ENCODE results near the gene KRTAP4-3.
"Not testable (repeated sequence)": the region's sequence is repeated elsewhere in the genome, so short reads cannot be mapped to it uniquely, and the experiment has no call there.

KRTAP4-3 gene

DNA sequence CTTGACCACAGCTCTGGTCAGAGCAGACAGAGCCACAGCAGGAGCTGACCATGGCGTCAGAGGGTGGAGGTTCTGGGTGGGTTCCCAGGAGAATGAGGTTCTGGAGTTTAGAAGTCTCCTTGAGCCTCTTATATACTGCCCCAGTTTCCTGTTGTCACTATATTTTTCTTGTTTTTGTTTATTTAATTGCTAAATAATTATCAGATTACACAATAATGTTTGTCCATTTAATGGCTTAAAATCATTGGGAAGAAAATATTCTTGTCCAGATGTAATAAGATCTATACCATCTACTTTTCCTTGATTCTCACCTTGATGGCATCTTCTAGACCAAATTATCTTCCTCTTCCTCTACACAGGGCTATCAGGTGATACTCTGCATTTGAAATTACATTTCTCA lies at the start of gene KRTAP4-3:
Gene KRTAP4-3 (minus strand): TSS at position 101 of the 400 bp plus-strand sequence. CDS start 49 bp downstream, at position 52.
- FAIRE-seq (no peak), DNase-seq (ENCODE audit: low spot score) (no peak)

- FAIRE-seq (no peak), DNase-seq (ENCODE audit: low spot score) (no peak)
Observed at GRCh38 chr17:41215681-41216080, 47.7 kb upstream of the KRTAP4-3 start.

DNA sequence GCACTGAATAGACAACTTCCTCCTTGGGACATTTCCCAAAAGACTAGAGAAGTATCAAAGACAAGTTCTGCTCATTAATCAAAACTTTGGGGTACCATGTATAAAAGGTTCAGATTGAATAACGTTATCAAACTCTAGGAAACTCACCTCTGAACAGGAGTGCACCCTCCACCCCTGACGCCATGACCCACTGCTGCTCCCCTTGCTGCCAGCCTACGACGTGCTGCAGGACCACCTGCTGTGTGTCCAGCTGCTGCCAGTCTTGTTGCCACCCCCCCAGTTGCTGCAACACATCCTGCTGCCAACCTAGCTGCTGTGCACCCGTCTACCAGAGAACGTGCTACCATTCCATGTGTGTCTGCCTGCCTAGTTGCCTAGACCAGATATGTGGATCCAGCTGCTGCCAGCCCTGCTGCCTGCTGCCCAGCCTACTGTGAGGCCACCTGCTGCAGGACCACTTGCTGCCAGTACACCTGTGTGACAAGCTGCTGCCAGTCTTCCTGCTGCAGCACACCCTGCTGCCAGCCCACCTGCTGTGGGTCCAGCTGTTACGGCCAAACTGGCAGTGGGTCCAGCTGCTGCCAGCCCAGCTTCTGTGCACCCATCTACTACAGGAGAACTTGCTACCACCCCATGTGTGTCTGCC lies 44.6 kb upstream of the KRTAP4-3 start:
- no peak for FAIRE-seq
- no peak for DNase-seq (ENCODE audit: low spot score)

GRCh38 chr17:41211845-41212466 lies 43.9 kb upstream of the KRTAP4-3 start:
- DNase-seq (ENCODE audit: low spot score), result peak; percentile 30
- FAIRE-seq, result no peak

GRCh38 chr17:41199421-41200078 lies 31.5 kb upstream of the KRTAP4-3 start:
- no peak for DNase-seq (ENCODE audit: low spot score)
- no peak for FAIRE-seq

- FAIRE-seq, result no peak
- DNase-seq (ENCODE audit: low spot score), result no peak
Observed at GRCh38 chr17:41196068-41196467, 28.0 kb upstream of the KRTAP4-3 start.

GRCh38 chr17:41190328-41190727 lies 22.3 kb upstream of the KRTAP4-3 start:
- DNase-seq (ENCODE audit: low spot score) (no peak), FAIRE-seq (no peak)

DNA sequence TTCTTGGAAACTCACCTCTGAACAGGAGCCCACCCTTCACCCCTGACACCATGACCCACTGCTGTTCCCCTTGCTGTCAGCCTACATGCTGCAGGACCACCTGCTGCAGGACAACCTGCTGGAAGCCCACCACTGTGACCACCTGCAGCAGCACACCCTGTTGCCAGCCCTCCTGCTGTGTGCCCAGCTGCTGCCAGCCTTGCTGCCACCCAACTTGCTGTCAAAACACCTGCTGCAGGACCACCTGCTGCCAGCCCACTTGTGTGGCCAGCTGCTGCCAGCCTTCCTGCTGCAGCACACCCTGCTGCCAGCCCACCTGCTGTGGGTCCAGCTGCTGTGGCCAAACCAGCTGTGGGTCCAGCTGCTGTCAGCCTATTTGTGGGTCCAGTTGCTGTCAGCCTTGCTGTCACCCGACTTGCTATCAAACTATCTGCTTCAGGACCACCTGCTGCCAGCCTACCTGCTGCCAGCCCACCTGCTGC lies 21.9 kb upstream of the KRTAP4-3 start, which contains the start of gene KRTAP9-1:
Gene KRTAP9-1 (plus strand): TSS at position 51 of the 482 bp plus-strand sequence. CDS start 0 bp downstream, at position 51.
- FAIRE-seq; DNase-seq (ENCODE audit: low spot score): not testable (repeated sequence)

GRCh38 chr17:41186872-41187271 lies 18.9 kb upstream of the KRTAP4-3 start:
- FAIRE-seq (no peak), DNase-seq (ENCODE audit: low spot score) (no peak)

DNA sequence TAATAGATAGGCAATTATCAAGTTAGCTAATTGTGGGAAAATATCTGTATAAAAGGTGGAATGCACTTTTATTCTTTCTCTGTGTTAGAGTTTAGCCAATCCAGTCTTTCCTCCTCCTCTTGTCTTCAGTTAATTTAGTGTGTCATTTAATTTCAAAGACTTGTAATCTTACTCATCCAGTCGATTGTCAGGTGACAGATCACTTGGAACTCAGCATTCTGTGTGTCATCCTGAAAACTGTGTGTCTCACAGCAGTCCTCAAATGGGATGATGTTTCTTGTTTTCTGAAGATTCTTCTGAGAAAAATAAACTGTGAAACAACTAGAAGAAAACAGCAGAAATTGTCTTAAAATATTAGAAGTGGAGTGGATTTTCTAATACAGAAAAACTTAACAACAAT lies 17.0 kb upstream of the KRTAP4-3 start:
- no peak for FAIRE-seq
- DNase-seq (ENCODE audit: low spot score), result no peak

DNA sequence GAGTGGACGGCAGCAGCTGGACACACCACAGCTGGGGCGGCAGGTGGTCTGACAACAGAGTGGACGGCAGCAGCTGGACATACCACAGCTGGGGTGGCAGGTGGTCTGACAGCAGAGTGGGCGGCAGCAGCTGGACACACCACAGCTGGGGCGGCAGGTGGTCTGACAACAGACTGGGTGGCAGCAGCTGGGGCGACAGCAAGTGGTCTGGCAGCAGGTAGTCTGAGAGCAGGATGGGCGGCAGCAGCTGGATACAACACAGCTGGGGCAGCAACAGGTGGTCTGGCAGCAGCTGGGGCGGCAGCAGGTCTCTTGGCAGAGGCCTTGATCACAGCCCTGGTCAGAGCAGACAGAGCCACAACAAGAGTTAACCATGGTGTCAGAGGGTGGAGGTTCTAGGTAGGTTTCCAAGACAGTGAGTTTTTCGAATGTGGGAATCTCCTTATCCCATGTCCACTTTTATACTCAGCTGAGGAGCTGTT lies 16.5 kb upstream of the KRTAP4-3 start, which contains the start of gene KRTAP4-1:
Gene KRTAP4-1 (minus strand): TSS at position 432 of the 482 bp plus-strand sequence. CDS start 57 bp downstream, at position 375.
- FAIRE-seq, result no peak
- DNase-seq (ENCODE audit: low spot score), result no peak

DNA sequence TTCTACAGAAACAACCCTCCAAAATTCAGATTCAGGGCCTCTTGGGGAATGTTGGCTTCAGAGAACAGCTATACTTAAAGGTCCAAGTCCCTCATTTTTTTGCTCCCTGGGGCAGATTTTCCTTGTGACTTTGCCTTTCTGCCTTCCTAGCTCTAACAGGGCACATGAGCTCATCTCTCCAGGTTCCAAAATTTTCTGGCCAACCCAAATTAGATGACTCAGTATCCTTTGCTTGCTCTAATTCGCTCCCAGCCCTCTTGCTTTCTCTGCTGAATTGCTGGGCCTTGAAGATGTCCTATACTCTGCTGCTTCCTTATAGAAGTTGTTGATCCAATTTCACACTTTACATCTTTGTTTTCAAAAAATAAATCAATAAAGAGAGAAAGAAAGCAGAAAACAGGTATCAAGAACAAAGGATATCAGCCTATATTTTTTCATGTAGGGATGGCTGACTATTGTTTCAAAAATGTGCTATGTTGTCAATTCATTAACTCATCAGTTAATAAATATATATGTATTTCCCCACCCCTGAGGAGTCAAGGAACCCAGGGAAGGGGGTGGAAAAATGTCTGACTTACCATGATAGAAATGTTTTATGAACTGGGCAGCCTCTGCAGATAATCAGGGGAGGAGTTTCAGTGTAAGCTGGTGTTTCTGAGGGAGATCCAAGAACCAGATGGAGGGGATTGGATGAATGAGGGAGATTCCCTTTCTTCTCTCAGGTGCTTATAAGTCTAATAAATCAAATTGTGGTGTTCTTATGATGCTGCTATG lies 11.0 kb upstream of the KRTAP4-3 start:
- DNase-seq (ENCODE audit: low spot score), result no peak
- FAIRE-seq, result no peak

- FAIRE-seq, result peak; percentile 25
- peak; percentile 56 for DNase-seq (ENCODE audit: low spot score)
Observed at GRCh38 chr17:41178341-41178740, 10.3 kb upstream of the KRTAP4-3 start.

DNA sequence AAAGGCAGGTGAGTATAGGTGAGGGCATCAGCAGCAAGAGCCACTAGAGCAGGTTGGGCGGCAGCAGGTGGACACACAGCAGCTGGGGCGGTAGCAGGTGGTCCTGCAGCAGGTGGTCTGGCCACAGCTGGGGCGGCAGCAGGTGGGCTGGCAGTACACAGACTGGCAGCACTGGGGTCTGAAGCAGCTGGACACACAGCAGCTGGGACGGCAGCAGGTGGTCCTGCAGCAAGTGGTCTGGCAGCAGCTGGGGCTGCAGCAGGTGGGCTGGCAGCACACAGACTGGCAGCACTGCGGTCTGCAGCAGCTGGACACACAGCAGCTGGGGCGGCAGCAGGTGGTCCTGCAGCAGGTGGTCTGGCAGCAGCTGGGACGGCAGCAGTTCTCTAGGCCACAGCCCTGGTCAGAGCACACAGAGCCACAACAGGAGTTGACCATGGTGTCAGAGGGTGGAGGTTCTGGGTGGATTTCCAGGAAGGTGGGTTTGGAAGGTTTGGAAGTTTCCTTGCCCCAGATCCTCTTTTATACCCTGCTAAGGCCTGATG lies 9.8 kb upstream of the KRTAP4-3 start, which contains the start of gene KRTAP4-2:
Gene KRTAP4-2 (minus strand): TSS at position 495 of the 545 bp plus-strand sequence. CDS start 57 bp downstream, at position 438.
- no peak for FAIRE-seq
- DNase-seq (ENCODE audit: low spot score), result no peak

GRCh38 chr17:41176744-41177387 lies 8.8 kb upstream of the KRTAP4-3 start:
- FAIRE-seq, result no peak

DNA sequence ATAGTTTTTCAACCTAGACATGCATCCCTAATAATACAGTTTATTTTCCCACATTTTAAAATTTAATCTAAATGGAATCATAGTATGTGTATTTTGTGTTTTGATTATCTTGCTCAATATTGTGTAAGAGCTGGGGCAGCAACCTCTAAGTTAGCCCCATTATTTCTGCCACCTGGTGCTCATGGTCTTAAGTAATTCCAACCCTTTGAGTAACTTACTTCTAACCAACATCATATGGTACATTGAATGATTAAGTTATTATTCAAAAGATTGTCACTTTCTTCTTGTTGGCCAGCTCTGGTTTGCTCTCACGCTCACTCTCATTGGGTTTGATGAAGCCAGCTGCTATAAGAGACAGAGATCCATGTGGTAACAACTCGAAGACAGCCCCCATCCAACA lies 3.9 kb upstream of the KRTAP4-3 start:
- FAIRE-seq, result no peak

More at GRCh38 chr17:41176744-41177387, 8.8 kb upstream of the KRTAP4-3 start:
- no peak for DNase-seq (ENCODE audit: low spot score)

GRCh38 chr17:41167561-41167960 lies 460 bp downstream of the KRTAP4-3 start:
- FAIRE-seq (no peak), DNase-seq (ENCODE audit: low spot score) (no peak)

More for the DNA sequence above, 3.9 kb upstream of the KRTAP4-3 start:
- DNase-seq (ENCODE audit: low spot score), result no peak

- FAIRE-seq, result no peak
- no peak for DNase-seq (ENCODE audit: low spot score)
Observed at GRCh38 chr17:41163828-41164227, 4.2 kb downstream of the KRTAP4-3 start.

DNA sequence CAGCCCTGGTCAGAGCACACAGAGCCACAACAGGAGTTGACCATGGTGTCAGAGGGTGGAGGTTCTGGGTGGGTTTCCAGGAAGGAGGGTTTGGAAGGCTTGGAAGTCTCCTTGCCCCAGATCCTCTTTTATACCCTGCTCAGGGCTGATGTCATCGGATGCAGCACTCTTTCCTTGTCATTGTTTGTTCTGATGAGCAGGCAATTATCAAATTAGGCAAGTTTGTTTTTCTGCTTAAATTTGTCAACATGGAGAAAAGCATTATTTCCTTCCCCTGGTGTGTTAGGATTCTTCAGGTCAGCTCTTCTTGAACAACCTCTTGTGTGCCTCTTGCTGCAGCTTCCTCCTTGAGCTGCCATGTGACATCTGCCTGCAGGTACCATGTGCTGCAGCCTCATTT lies 7.4 kb downstream of the KRTAP4-3 start, which contains the start of gene KRTAP4-4:
Gene KRTAP4-4 (minus strand): TSS at position 101 of the 400 bp plus-strand sequence. CDS start 57 bp downstream, at position 44.
- DNase-seq (ENCODE audit: low spot score), result no peak
- no peak for FAIRE-seq

- not testable (repeated sequence) for DNase-seq (ENCODE audit: low spot score); FAIRE-seq
Observed at GRCh38 chr17:41160190-41160589, 7.8 kb downstream of the KRTAP4-3 start.

All from RCC 7860 (cell line).